ENCODE measurements around the gene THOP1. TPM values are rescaled to one million over a fixed set of nuclear protein-coding genes. Genes with fewer than 3 reads are reported as not detected.
"Not testable (repeated sequence)": the region's sequence is repeated elsewhere in the genome, so short reads cannot be mapped to it uniquely, and the experiment has no call there.

The THOP1 gene
- total RNA-seq, 1 experiment from 2014 or later, result 146 TPM

DNA sequence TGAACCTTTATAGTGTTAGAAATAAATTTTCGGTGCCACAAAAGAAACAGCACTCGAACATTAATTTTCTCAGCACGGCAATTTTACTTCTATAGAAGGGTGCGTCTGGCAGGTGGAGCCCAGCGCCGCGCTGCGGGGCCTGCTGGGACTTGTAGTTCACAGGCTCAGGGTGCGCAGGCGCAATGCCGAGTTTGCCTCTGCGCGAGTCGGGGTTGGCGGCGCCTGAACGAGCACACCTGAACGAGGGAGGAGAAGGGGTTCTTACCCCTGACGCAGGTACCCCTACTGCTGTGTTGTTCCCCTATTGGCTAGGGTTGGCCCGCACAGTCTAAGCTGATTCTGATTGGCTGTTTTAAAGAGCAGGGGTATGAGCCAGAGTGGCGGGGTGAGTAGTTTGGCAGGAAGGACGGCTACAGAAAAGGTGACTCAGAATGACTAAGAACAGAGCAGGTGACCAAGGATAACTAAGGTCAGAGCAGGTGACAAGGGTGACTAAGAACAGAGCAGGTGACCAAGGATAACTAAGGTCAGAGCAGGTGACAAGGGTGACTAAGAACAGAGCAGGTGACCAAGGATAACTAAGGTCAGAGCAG lies 32.0 kb downstream of the THOP1 start:
- not testable (repeated sequence) for H3K27me3 ChIP-seq (replicated peaks); H3K4me3 ChIP-seq; H3K27ac ChIP-seq; H3K4me1 ChIP-seq (replicated peaks); H3K9me3 ChIP-seq (replicated peaks); DNase-seq (ENCODE audit: low read depth in 1 of 2, low spot score in 2 of 2)
- peaks cover 24% of the 10 kb centered on the region for H3K36me3 ChIP-seq

DNA sequence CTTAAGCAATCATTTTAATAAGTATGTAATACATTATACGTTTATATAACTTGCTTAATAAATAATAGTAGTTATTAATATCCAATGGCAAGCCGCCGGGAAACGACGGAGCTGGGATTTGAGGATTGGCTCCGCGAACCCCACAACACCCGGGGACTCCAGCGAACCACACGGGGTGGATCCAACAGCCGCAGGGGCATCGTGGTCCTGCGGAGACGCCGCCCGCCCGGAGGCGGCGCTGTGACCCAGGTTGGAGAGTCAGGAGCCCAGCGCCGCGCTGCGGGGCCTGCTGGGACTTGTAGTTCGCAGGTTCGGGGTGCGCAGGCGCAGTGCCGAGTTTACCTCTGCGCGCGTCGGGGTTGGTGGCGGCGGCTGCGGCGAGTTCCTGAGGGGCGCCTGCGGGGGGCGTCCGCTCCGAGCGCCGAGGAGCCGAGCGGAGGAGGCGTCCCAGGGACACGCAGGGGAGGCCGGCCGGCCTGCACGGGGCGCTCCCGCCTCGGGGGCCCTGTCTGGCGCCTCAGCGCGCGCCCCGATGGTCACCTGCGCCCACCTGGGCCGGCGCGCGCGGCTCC lies 34.3 kb downstream of the THOP1 start, which contains the start of gene ZNF554:
TSS of gene ZNF554 (plus strand) at position 329 of the 572 bp plus-strand sequence. CDS start at position 533, 204 bp downstream.
- peaks cover 5% of the 10 kb centered on the region for H3K4me1 ChIP-seq (replicated peaks)
- peak within 1 kb of the TSS; percentile 86 for H3K4me3 ChIP-seq
- DNase-seq (ENCODE audit: low read depth in 1 of 2, low spot score in 2 of 2), result peak; percentile 79 to 97
- H3K9me3 ChIP-seq (replicated peaks), result no peaks in the 10 kb centered on the region; the same call in 1 of the 2 replicates
- H3K27ac ChIP-seq, result no peak within 1 kb of the TSS; the same call in 1 of the 2 replicates
- H3K27me3 ChIP-seq (replicated peaks), result no peaks in the 10 kb centered on the region
- peaks cover 6% of the 10 kb centered on the region for H3K36me3 ChIP-seq

DNA sequence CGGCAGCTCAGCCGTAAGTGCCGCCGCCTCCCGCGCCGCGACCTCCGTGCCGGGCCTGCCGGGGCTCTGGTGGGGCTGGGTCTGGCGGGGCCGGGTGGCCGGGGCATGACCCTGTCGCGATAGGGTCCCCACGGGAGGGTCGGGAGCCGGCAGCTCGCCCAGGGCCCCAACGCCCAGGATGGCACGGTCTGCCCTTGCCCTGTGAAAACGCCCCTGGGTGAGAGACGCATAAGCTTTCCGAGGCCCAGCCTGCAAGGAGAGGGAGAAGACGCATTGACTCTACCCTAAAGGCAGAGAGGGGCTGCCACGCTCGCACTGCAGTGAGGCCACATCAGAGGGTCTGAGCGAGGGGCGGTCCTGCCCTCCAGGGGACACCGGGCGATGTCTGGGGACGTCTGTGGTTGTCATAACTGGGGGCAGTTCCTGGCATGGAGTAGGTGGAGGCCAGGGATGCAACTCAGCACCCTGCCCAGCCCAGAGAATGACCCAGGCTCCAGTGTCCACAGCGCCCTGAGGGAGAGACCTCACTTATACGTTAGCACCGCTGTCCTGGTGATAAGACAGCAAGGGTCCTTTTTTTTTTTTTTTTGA lies 34.9 kb downstream of the THOP1 start:
- Histone ChIP-seq H3K4me1 (replicated peaks) (peaks cover 5% of the 10 kb centered on the region), H3K9me3 (replicated peaks) (no peaks in the 10 kb centered on the region; the same call in 1 of the 2 replicates), H3K36me3 (peaks cover 6% of the 10 kb centered on the region), H3K4me3 (peak overlapping the region; percentile 86), H3K27ac (no peak overlapping the region; the same call in 1 of the 2 replicates), H3K27me3 (replicated peaks) (no peaks in the 10 kb centered on the region)
- DNase-seq (ENCODE audit: low read depth in 1 of 2, low spot score in 2 of 2), result no peak

DNA sequence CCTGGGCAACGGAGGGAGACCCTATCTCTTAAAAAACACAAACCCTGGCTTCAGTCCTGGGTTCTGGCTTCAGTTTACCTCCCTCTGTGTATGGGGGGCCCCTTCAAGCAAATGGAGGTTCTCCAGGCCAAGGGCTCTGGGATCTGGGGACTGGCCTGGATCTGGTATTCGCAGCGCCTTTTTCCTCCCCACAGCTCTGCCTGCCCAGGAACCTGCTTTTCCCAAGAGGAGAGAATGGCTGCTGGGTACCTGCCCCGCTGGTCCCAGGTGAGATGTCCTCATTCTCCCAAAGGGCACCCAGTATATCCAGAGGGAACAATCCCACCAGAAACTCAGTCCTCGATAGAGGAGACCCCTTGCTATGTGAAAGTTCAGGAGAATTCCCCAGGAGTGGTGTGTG lies 37.5 kb downstream of the THOP1 start:
- no peak overlapping the region for H3K27ac ChIP-seq
- no peak overlapping the region for H3K4me3 ChIP-seq
- H3K4me1 ChIP-seq (replicated peaks), result peaks cover 5% of the 10 kb centered on the region
- peaks cover 4% of the 10 kb centered on the region for H3K9me3 ChIP-seq (replicated peaks)
- no peaks in the 10 kb centered on the region for H3K27me3 ChIP-seq (replicated peaks)
- peaks cover 6% of the 10 kb centered on the region for H3K36me3 ChIP-seq
- DNase-seq (ENCODE audit: low read depth in 1 of 2, low spot score in 2 of 2), result no peak

DNA sequence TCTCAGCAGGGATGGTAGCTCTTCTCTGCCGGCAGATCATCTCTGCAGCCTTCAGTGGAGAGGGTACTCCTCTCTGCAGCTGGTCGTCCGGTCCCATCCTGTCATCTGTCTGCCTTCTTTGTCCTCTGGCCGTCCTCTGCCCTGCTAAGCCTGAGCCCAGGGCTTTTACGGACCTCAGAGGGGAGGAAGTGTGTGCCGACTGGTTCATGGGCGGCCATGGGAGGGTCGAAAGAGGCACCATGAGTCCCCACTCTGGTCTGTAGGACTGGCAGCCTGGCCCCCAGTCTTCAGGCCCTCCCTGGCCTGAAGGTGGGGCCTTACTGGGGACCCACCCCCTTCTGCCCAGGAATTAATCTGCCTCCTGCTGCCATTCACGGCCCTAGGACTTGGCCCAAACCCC lies 38.3 kb downstream of the THOP1 start:
- Histone ChIP-seq H3K27ac (no peak overlapping the region), H3K27me3 (replicated peaks) (no peaks in the 10 kb centered on the region), H3K9me3 (replicated peaks) (peaks cover 9% of the 10 kb centered on the region), H3K4me1 (replicated peaks) (peaks cover 5% of the 10 kb centered on the region), H3K36me3 (peaks cover 6% of the 10 kb centered on the region), H3K4me3 (no peak overlapping the region)
- DNase-seq (ENCODE audit: low read depth in 1 of 2, low spot score in 2 of 2), result no peak

DNA sequence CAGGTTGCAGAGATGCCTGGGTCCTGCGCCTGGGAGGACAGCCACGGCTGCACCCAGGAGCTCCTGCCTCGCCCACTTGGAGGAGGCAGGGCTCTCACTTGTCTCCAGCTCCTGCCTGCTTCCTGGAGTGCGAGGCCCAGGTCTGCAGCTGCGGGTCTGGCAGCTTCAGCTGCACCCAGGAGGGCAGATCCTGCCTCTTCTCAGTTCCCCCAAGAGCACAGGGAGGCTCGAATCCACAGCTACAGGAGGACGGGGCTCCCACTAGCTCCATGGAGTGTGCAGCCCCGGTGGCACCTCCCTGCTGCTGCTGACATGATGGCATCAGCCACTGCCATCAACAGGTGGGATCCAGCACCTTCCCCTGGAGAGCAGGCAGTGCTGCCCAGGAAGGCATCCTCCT lies 38.8 kb downstream of the THOP1 start:
- Histone ChIP-seq H3K4me1 (replicated peaks) (peaks cover 5% of the 10 kb centered on the region), H3K9me3 (replicated peaks) (peaks cover 9% of the 10 kb centered on the region), H3K4me3 (no peak overlapping the region), H3K27me3 (replicated peaks) (no peaks in the 10 kb centered on the region), H3K36me3 (peaks cover 6% of the 10 kb centered on the region), H3K27ac (no peak overlapping the region)
- no peak for DNase-seq (ENCODE audit: low read depth in 1 of 2, low spot score in 2 of 2)

DNA sequence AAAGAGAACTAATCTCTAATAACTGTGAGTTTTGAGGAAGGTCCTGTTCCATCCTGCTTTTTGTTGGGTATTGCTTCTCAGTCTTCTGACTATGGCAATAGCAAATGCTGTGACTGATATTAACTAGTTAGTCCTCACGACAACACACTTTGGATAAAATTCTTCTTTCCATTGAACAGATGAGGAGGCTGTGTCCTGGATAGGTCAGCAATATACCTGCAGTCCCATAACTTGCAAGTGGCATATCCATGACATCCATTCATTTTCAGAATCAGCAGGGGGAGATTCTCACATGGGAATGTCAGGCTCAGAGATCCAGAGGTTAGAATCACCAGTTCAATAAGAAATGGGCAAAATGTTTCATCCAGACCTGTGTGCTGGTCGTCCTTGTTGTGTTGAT lies 41.7 kb downstream of the THOP1 start:
- Histone ChIP-seq H3K36me3 (no peaks in the 10 kb centered on the region), H3K9me3 (replicated peaks) (peaks cover 9% of the 10 kb centered on the region), H3K4me3 (no peak overlapping the region), H3K27ac (no peak overlapping the region), H3K27me3 (replicated peaks) (no peaks in the 10 kb centered on the region), H3K4me1 (replicated peaks) (no peaks in the 10 kb centered on the region)
- no peak for DNase-seq (ENCODE audit: low read depth in 1 of 2, low spot score in 2 of 2)

DNA sequence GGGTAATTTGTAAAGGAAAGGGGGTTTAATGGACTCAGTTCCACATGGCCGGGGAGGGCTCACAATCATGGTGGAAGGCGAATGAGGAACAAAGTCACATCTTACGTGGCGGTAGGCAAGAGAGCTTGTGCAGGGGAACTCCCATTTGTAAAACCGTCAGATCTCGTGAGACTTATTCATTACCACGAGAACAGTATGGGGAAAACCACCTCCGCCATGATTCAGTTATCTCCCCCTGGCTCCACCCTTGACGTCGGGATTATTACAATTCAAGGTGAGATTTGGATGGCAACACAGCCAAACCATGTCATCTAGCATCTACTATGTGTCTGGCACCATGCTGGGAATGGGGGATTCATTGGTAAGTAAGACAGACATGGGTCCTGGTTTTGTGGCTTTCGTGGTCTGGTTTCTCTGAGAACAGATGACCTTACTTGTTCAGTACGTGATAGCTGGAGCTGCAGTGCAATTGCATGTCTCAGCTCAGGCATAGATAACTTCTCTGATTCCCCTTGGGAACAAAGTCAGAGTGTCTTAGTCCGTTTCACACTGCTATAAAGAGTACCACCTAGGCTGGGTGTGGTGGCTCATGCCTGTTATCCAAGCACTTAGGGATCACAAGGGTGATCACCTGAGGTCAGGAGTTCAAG lies 42.7 kb downstream of the THOP1 start:
- no peaks in the 10 kb centered on the region for H3K4me1 ChIP-seq (replicated peaks)
- H3K4me3 ChIP-seq, result no peak overlapping the region
- no peaks in the 10 kb centered on the region for H3K27me3 ChIP-seq (replicated peaks)

DNA sequence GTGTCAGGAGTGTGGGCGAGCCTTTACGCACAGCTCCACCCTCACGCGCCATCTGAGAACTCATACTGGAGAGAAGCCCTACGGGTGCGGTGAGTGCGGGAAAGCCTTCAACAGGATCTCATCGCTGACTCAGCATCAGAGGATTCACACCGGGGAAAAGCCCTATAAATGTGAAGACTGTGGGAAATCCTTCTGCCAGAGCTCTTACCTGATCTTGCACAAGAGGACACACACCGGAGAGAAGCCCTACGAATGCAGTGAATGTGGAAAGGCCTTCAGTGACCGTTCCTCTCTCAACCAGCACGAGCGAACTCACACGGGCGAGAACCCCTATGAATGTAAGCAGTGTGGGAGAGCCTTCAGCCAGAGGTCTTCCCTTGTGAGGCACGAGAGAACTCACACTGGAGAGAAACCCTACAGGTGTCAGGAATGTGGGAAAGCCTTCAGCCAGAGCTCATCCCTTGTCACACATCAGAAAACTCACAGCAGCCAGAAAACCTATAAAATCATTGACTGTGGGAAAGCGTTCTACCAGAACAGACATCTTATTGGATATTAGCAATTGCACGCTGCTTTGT lies 49.1 kb downstream of the THOP1 start:
- Histone ChIP-seq H3K27ac (no peak overlapping the region), H3K4me3 (no peak overlapping the region), H3K9me3 (replicated peaks) (peaks cover 27% of the 10 kb centered on the region), H3K27me3 (replicated peaks) (no peaks in the 10 kb centered on the region), H3K36me3 (no peaks in the 10 kb centered on the region), H3K4me1 (replicated peaks) (no peaks in the 10 kb centered on the region)
- no peak for DNase-seq (ENCODE audit: low read depth in 1 of 2, low spot score in 2 of 2)

More for the DNA sequence above, 42.7 kb downstream of the THOP1 start:
- peaks cover 13% of the 10 kb centered on the region for H3K9me3 ChIP-seq (replicated peaks)
- H3K27ac ChIP-seq, result no peak overlapping the region
- no peaks in the 10 kb centered on the region for H3K36me3 ChIP-seq
- DNase-seq (ENCODE audit: low read depth in 1 of 2, low spot score in 2 of 2), result no peak

DNA sequence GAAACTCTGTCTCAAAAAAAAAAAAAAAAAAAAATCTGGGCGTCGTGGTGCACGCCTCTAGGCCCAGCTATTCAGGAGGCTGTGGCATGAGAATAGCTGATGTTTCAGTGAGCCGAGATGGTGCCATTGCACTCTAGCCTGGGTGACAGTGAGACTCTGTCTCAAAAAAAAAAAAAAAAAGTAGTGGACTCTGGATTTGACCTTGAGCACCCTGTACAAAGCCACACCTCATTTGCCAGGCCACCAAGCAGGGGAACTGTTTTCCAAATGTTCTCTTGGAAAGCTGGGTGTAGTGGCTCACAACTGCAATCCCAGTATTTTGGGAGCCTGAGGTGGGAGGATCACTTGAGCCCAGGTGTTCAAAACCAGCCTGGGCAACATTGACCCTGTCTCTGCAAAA lies 52.1 kb downstream of the THOP1 start:
- Histone ChIP-seq H3K27ac (no peak overlapping the region), H3K9me3 (replicated peaks) (peaks cover 34% of the 10 kb centered on the region), H3K4me1 (replicated peaks) (peaks cover 11% of the 10 kb centered on the region), H3K36me3 (peaks cover 6% of the 10 kb centered on the region), H3K27me3 (replicated peaks) (no peaks in the 10 kb centered on the region), H3K4me3 (no peak overlapping the region)
- no peak for DNase-seq (ENCODE audit: low read depth in 1 of 2, low spot score in 2 of 2)

DNA sequence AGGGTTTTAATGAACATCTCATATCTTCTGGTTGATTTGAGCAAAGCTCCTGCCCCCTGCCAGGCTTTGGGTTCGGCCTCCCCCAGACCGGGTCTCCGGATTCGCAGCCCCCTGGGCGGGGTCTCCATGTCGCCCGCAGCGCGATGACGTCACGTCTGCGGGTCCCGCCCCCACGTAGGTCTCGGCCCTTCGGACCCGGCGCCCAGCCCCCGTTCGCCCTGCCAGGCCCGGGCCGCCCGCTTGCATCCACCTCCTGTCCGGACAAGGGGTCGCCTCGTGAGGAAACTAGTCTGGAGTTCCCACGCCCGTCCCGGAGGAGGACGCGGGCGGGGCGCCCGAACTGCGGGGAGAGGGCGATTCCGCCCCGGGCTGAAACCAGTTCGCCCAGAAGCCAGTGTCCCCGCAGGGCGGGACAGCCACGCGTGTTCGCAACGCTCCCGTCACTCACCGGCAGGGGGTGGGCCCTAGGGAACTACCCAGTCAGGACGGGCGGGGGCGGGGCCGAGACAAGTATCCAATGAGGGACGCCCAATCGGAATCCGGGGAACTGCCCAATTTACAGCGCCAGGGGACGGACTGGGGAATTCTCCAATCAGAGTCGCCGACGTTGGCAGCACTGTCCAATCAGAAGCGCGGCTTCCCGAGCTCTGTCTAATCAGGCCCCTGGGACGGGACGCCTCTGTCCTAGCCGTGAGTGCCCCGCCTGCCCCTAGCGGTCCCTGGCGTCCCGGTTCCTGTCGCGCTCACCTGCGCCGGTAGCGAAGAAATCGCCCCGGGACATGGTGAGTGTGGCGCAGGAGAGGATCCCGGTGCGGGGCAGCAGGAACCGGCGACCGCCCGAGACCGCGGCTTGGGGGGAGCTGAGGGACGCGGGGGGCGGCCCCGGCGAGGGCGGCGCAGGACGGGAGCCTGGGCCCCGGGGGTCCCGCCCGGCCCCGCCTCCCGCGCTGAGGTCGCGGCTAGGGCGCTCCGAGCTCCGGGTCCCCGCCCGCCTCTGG lies 55.8 kb downstream of the THOP1 start, which contains the start of gene ZNF555:
TSS of gene ZNF555 (plus strand) at position 682 of the 998 bp plus-strand sequence. CDS start at position 780, 98 bp downstream.
- peaks cover 11% of the 10 kb centered on the region for H3K4me1 ChIP-seq (replicated peaks)
- peaks cover 13% of the 10 kb centered on the region for H3K36me3 ChIP-seq
- H3K9me3 ChIP-seq (replicated peaks), result peaks cover 18% of the 10 kb centered on the region
- peak within 1 kb of the TSS; percentile 71 for H3K27ac ChIP-seq
- no peaks in the 10 kb centered on the region for H3K27me3 ChIP-seq (replicated peaks)
- H3K4me3 ChIP-seq, result peak within 1 kb of the TSS; percentile 96
- DNase-seq (ENCODE audit: low read depth in 1 of 2, low spot score in 2 of 2), result peak; percentile 96 to 99

DNA sequence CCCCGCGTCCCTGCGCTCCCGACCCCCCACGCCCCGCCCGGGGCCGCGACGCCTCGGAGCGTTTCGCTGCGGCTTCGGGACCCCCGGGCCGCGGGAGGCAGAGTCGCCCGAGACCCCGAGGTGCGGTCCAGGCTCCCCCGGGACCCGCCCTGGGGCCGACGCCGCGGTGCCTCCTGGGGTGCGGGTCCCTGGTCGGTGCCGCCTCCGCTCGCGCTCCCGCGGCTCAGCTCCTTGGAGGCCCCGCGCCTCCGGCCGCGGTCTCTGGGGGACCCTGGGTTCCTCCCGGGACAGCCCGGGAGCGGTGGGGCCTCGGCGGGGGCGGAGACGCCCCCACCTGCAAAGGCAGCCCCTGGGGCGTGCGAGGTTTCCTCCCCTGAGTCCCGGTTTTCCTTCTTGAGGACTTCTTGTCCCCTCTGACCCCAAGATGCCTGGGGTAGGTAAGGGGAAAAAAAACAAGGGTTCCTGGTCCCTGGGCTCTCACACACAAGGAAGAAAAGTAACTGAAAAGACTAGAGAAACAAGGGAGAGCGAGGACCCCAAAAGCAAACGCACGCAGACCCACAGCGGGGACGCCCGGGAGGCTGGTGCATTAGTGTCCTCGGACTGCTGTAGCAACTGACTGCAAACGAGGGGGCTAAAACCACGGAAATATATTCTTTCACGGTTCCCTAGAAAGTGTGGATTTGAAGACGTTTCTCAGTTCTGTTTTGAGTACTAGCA lies 56.7 kb downstream of the THOP1 start:
- H3K9me3 ChIP-seq (replicated peaks), result peaks cover 22% of the 10 kb centered on the region
- peaks cover 11% of the 10 kb centered on the region for H3K4me1 ChIP-seq (replicated peaks)
- DNase-seq (ENCODE audit: low read depth in 1 of 2, low spot score in 2 of 2), result no peak
- H3K27ac ChIP-seq, result no peak overlapping the region
- no peaks in the 10 kb centered on the region for H3K27me3 ChIP-seq (replicated peaks)
- peak overlapping the region; percentile 96 for H3K4me3 ChIP-seq
- H3K36me3 ChIP-seq, result peaks cover 13% of the 10 kb centered on the region
